Keratinocyte (primary cell): ENCODE data around the gene MAP9. TPM values are rescaled to one million over a fixed set of nuclear protein-coding genes. Genes with fewer than 3 reads are reported as not detected.
"Not testable (repeated sequence)": the region's sequence is repeated elsewhere in the genome, so short reads cannot be mapped to it uniquely, and the experiment has no call there.

Experiments used
- DNase-seq: peaks from one replicate; pipeline ENCODE4 v3.0.0-alpha.2; 2011; ENCODE audit warnings: low read depth, missing footprints, low spot score
- FAIRE-seq: peaks from 2 replicates; lab custom pipeline; 2011; peaks lifted over from hg19 to GRCh38; lab: Jason Lieb, UNC
- H2AFZ ChIP-seq: 2 replicates; pipeline ENCODE4 v1.6.0; 2012; ENCODE audit warnings: low read length, control low read depth, inconsistent platforms; ENCODE audit not compliant: control insufficient read depth
- H3K27ac ChIP-seq: 2 replicates; pipeline ENCODE4 v1.5.1; 2011; ENCODE audit warnings: low read length; ENCODE audit not compliant: control insufficient read depth, insufficient read depth
- H3K27me3 ChIP-seq: 3 replicates; pipeline ENCODE4 v1.6.0; 2011; ENCODE audit warnings: low read length; ENCODE audit not compliant: control insufficient read depth, insufficient read depth; ENCODE audit errors: extremely low read depth
- H3K36me3 ChIP-seq, 2 experiments: 2 replicates in 1 of 2; 3 replicates in 1 of 2; pipeline ENCODE4 v1.5.1; 2011; ENCODE audit warnings: low read length in 2 of 2, mild to moderate bottlenecking in 1 of 2; ENCODE audit not compliant: control insufficient read depth in 2 of 2, insufficient read depth in 2 of 2; ENCODE audit errors: extremely low read depth in 1 of 2
- H3K4me1 ChIP-seq: 3 replicates; pipeline ENCODE4 v1.5.1; 2011; ENCODE audit warnings: low read length; ENCODE audit not compliant: control insufficient read depth, insufficient read depth; ENCODE audit errors: extremely low read depth
- H3K4me2 ChIP-seq: 3 replicates; pipeline ENCODE4 v1.6.0; 2011; ENCODE audit warnings: low read depth, low read length; ENCODE audit not compliant: control insufficient read depth, insufficient read depth; ENCODE audit errors: extremely low read depth
- H3K4me3 ChIP-seq, 3 experiments: fragments of 200-600 bp in 1 of 3; sonication (generic) in 1 of 3; 2 replicates in 2 of 3; 3 replicates in 1 of 3; pipeline ENCODE4 v1.5.1; 2011 to 2016; ENCODE audit warnings: low read length in 3 of 3, mild to moderate bottlenecking in 3 of 3, control low read depth in 2 of 3, inconsistent platforms in 1 of 3, low read depth in 1 of 3, mixed read lengths in 1 of 3, mixed run types in 1 of 3, moderate library complexity in 1 of 3; ENCODE audit not compliant: control insufficient read depth in 2 of 3, insufficient read depth in 2 of 3; ENCODE audit errors: extremely low read depth in 1 of 3
- H3K79me2 ChIP-seq: 2 replicates; pipeline ENCODE4 v1.6.0; 2012; ENCODE audit warnings: low read length; ENCODE audit not compliant: control insufficient read depth, insufficient read depth
- H3K9ac ChIP-seq: 3 replicates; pipeline ENCODE4 v1.6.0; 2011; ENCODE audit warnings: low read length; ENCODE audit not compliant: control insufficient read depth, insufficient read depth; ENCODE audit errors: extremely low read depth
- H3K9me1 ChIP-seq: 3 replicates; pipeline ENCODE4 v1.6.0; 2011; ENCODE audit warnings: low read length; ENCODE audit not compliant: control insufficient read depth, insufficient read depth; ENCODE audit errors: extremely low read depth
- H3K9me3 ChIP-seq: 2 replicates; pipeline ENCODE4 v1.5.1; 2012; ENCODE audit warnings: low read depth, low read length; ENCODE audit not compliant: control insufficient read depth
- H4K20me1 ChIP-seq: 3 replicates; pipeline ENCODE4 v1.6.0; 2011; ENCODE audit warnings: low read length; ENCODE audit not compliant: control insufficient read depth, insufficient read depth; ENCODE audit errors: extremely low read depth
- CTCF ChIP-seq, 3 experiments: IDR thresholded peaks in 1 of 3; conservative IDR thresholded peaks in 1 of 3; optimal IDR thresholded peaks in 1 of 3; 2 replicates in 2 of 3; 3 replicates in 1 of 3; pipeline versions ENCODE3 to v1.5.1; 2011; ENCODE audit warnings: low read length in 3 of 3, mild to moderate bottlenecking in 3 of 3, moderate library complexity in 2 of 3, control low read depth in 1 of 3, inconsistent platforms in 1 of 3; ENCODE audit not compliant: insufficient read depth in 2 of 3; ENCODE audit errors: extremely low read depth in 1 of 3
- EZH2 ChIP-seq: IDR thresholded peaks from one replicate; pipeline ENCODE4 v1.6.1; 2012; ENCODE audit warnings: inconsistent platforms, mild to moderate bottlenecking, low read length, moderate library complexity
- dilution Hi-C: fragments of 300-500 bp; cut with MboI; formaldehyde crosslinking; loops from one replicate; pipeline ENCODE4 v1.7.0; 2020; ENCODE audit warnings: low sequenced_read_pairs; ENCODE audit not compliant: extremely low pct_ligation_motif_present
- polyA minus RNA-seq, 3 experiments: library from RNA; depleted of rRNA, polyadenylated mRNA; stranded (reverse); fragments of >200 nt; gene quantifications; 1 replicate in 1 of 3; 2 replicates in 1 of 3; 3 replicates in 1 of 3; pipeline ENCODE4 v1.2.3, GENCODE V29; 2011
- polyA plus RNA-seq, 5 experiments: library from polyadenylated mRNA; depleted of rRNA in 3 of 5; stranded (reverse) in 3 of 5; stranded (forward) in 1 of 5; unstranded in 1 of 5; fragments of >200 nt; gene quantifications; 1 replicate in 1 of 5; 2 replicates in 3 of 5; 3 replicates in 1 of 5; pipeline versions ENCODE4 v1.2.1 to v1.2.3, GENCODE V29; 2011 to 2012; ENCODE audit warnings: missing spikeins in 2 of 5, low read depth in 1 of 5, low replicate concordance in 1 of 5

The MAP9 gene
- 4.7 to 7.4 TPM (median 5.6 TPM) in 3 replicates for polyA plus RNA-seq
- polyA plus RNA-seq (2011; ENCODE audit: low read depth), result 2.5 TPM
- polyA plus RNA-seq (2011; cell fraction: cytosol; rRNA removed), result 4.0 and 7.5 TPM in 2 replicates
- 6.0 and 9.4 TPM in 2 replicates for polyA plus RNA-seq (2011; cell fraction: nucleus; rRNA removed)
- polyA plus RNA-seq (2012; ENCODE audit: low replicate concordance), result 1.4 and 7.4 TPM in 2 replicates
- 0.52 to 7.7 TPM (median 3.6 TPM) in 3 replicates for polyA minus RNA-seq
- 4.4 TPM for polyA minus RNA-seq (2011; cell fraction: cytosol; rRNA and poly(A)+ RNA removed)
- polyA minus RNA-seq (2011; cell fraction: nucleus; rRNA and poly(A)+ RNA removed), result 6.9 and 9.1 TPM in 2 replicates

GRCh38 chr4:155376387-155377268, at the start of gene MAP9:
MAP9 (minus strand) TSS chr4:155376965; CDS start chr4:155375850, 1,115 bp downstream.
- peak within 1 kb of the TSS; percentile 73 for H3K9ac ChIP-seq
- TF ChIP-seq CTCF (optimal IDR thresholded peaks at IDR 0.05 in 1 of 3, IDR thresholded peaks at IDR 0.05 in 1 of 3, conservative IDR thresholded peaks at IDR 0.05 in 1 of 3; ENCODE audit: extremely low read depth in 1 of 3, insufficient read depth in 2 of 3, low read length in 3 of 3) (no peak), EZH2 (no peak)
- peak within 1 kb of the TSS; percentile 84 for H3K4me2 ChIP-seq
- no peaks in the 10 kb centered on the region for H3K27me3 ChIP-seq
- H2AFZ ChIP-seq, result peak within 1 kb of the TSS; percentile 87
- peak within 1 kb of the TSS; percentile 26 for H3K27ac ChIP-seq
- no peak for DNase-seq
- dilution Hi-C loops, result no loop called here
- H3K4me3 ChIP-seq, result peak within 1 kb of the TSS; percentile 49 to 79 (median 76)
- peak; percentile 48 for FAIRE-seq
- no peaks in the 10 kb centered on the region for H3K9me1 ChIP-seq
- no peaks in the 10 kb centered on the region for H3K79me2 ChIP-seq
- H3K9me3 ChIP-seq, result no peaks in the 10 kb centered on the region
- peaks cover 9% of the 10 kb centered on the region for H3K4me1 ChIP-seq
- H3K36me3 ChIP-seq, result no peaks in the 10 kb centered on the region
- H4K20me1 ChIP-seq, result no peaks in the 10 kb centered on the region

- dilution Hi-C loops, H2AFZ ChIP-seq, H3K4me2 ChIP-seq, FAIRE-seq, H3K9me1 ChIP-seq, H3K27ac ChIP-seq, H3K4me3 ChIP-seq, H3K9ac ChIP-seq, H3K79me2 ChIP-seq, H4K20me1 ChIP-seq, H3K4me1 ChIP-seq, H3K27me3 ChIP-seq, H3K36me3 ChIP-seq, H3K9me3 ChIP-seq, DNase-seq: not testable (repeated sequence)
Observed at GRCh38 chr4:155424778-155425177, 48.0 kb upstream of the MAP9 start.
